GM12878 (cell line): ENCODE measurements around the gene MCCD1. TPM values are rescaled to one million over a fixed set of nuclear protein-coding genes. Genes with fewer than 3 reads are reported as not detected.

Experiments
- ATF7 ChIP-seq: fragments of 450-650 bp; IDR thresholded peaks from 2 replicates; pipeline ENCODE4 v1.6.1; 2016; ENCODE audit warnings: low read depth, mild to moderate bottlenecking
- BCLAF1 ChIP-seq: fragments of 450-650 bp; IDR thresholded peaks from 2 replicates; pipeline ENCODE4 v1.6.1; 2017; ENCODE audit warnings: antibody characterized with exemption, mild to moderate bottlenecking, moderate library complexity
- CEBPB ChIP-seq, 2 experiments: fragments of 150-350 bp in 1 of 2; IDR thresholded peaks; 2 replicates each; pipeline ENCODE4 v1.6.1; 2012 to 2014; ENCODE audit warnings: low read depth in 2 of 2, low read length in 2 of 2, borderline replicate concordance in 1 of 2, inconsistent platforms in 1 of 2
- CHD4 ChIP-seq: fragments of 200-600 bp; sonication (generic); IDR thresholded peaks from 2 replicates; pipeline ENCODE4 v1.6.1; 2016; ENCODE audit warnings: mild to moderate bottlenecking
- CREM ChIP-seq: IDR thresholded peaks from 2 replicates; pipeline ENCODE4 v1.6.1; 2014; ENCODE audit warnings: antibody characterized with exemption, low read depth
- NR2C1 ChIP-seq: fragments of 450-650 bp; IDR thresholded peaks from 2 replicates; pipeline ENCODE4 v1.6.1; 2017; ENCODE audit warnings: antibody characterized with exemption, mild to moderate bottlenecking, moderate library complexity
- NRF1 ChIP-seq: conservative IDR thresholded peaks from 2 replicates; pipeline ENCODE4 v1.6.1; 2011; ENCODE audit warnings: mild to moderate bottlenecking, low read depth, low read length, improper control_type of control experiment
- POLR2A ChIP-seq: IDR thresholded peaks from 2 replicates; pipeline ENCODE4 v1.6.1; 2011; ENCODE audit warnings: low read depth, mild to moderate bottlenecking, low read length
- PRDM15 ChIP-seq: fragments of 450-650 bp; formaldehyde crosslinking; IDR thresholded peaks from 2 replicates; pipeline ENCODE4 v1.4.0; 2020; ENCODE audit warnings: mild to moderate bottlenecking, moderate library complexity
- RAD21 ChIP-seq: IDR thresholded peaks from 2 replicates; pipeline ENCODE4 v1.6.1; 2011; ENCODE audit warnings: mild to moderate bottlenecking, low read depth, low read length, moderate library complexity; ENCODE audit not compliant: insufficient read depth
- STAT1 ChIP-seq: fragments of 450-650 bp; conservative IDR thresholded peaks from 2 replicates; pipeline ENCODE4 v1.6.1; 2014; ENCODE audit warnings: antibody characterized with exemption, mild to moderate bottlenecking
- SUPT20H ChIP-seq: IDR thresholded peaks from 2 replicates; pipeline ENCODE4 v1.6.1; 2011; ENCODE audit warnings: low read depth, mild to moderate bottlenecking, low read length, moderate library complexity, borderline replicate concordance; ENCODE audit not compliant: control insufficient read depth
- TCF12 ChIP-seq: IDR thresholded peaks from 2 replicates; pipeline ENCODE4 v1.6.1; 2011; ENCODE audit warnings: low read depth, mild to moderate bottlenecking, low read length
- TCF3 ChIP-seq: IDR thresholded peaks from 2 replicates; pipeline ENCODE4 v1.6.1; 2012; ENCODE audit warnings: low read depth, mild to moderate bottlenecking, low read length, borderline replicate concordance; ENCODE audit not compliant: insufficient read depth
- YY1 ChIP-seq: IDR thresholded peaks from 2 replicates; pipeline ENCODE4 v1.6.1; 2011; ENCODE audit warnings: low read depth, mild to moderate bottlenecking, low read length
- ZNF207 ChIP-seq: fragments of 450-650 bp; IDR thresholded peaks from 2 replicates; pipeline ENCODE4 v1.6.1; 2014; ENCODE audit warnings: antibody characterized with exemption, mild to moderate bottlenecking, borderline replicate concordance
- ZNF274 ChIP-seq: IDR thresholded peaks from one replicate; pipeline ENCODE4 v1.8.0; 2011; ENCODE audit not compliant: insufficient read length, insufficient read depth
- polyA plus RNA-seq, 11 experiments: library from polyadenylated mRNA; depleted of rRNA in 4 of 11; unstranded in 6 of 11; stranded (reverse) in 5 of 11; fragments of >200 nt; fragmentation: Nextera tagmentation in 4 of 11; fragmentation: Illumina TruSeq in 1 of 11; extraction: Ambion mirVana in 4 of 11; extraction: Trizol in 1 of 11; gene quantifications; 1 replicate in 1 of 11; 2 replicates in 10 of 11; pipeline versions ENCODE4 v1.2.1 to v1.2.3, GENCODE V29; 2011 to 2016; ENCODE audit warnings: inconsistent platforms in 2 of 11, missing spikeins in 2 of 11, low read depth in 1 of 11
- total RNA-seq, 4 experiments: library from RNA; depleted of rRNA in 3 of 4; stranded (reverse); fragments of >200 nt in 3 of 4; fragmentation: Illumina TruSeq in 1 of 4; extraction: Trizol in 1 of 4; gene quantifications; 2 replicates each; pipeline versions ENCODE4 v1.2.1 to v1.2.3, GENCODE V29; 2013 to 2021
- TF ChIP-seq, protein P1 (sequence below): fragments of 450-650 bp; IDR thresholded peaks from 2 replicates; pipeline ENCODE4 v1.6.1; 2017; ENCODE audit warnings: low read depth, mild to moderate bottlenecking, moderate library complexity
- TF ChIP-seq, protein P2 (sequence below): IDR thresholded peaks from 2 replicates; pipeline ENCODE4 v1.6.1; 2012; ENCODE audit warnings: low read depth, low read length, improper control_type of control experiment

MCCD1 gene
- total and polyA plus RNA-seq, 10 of the 15 experiments (the other 5 are each of a cell fraction or from before 2014, with no cell fraction given): not detected

DNA sequence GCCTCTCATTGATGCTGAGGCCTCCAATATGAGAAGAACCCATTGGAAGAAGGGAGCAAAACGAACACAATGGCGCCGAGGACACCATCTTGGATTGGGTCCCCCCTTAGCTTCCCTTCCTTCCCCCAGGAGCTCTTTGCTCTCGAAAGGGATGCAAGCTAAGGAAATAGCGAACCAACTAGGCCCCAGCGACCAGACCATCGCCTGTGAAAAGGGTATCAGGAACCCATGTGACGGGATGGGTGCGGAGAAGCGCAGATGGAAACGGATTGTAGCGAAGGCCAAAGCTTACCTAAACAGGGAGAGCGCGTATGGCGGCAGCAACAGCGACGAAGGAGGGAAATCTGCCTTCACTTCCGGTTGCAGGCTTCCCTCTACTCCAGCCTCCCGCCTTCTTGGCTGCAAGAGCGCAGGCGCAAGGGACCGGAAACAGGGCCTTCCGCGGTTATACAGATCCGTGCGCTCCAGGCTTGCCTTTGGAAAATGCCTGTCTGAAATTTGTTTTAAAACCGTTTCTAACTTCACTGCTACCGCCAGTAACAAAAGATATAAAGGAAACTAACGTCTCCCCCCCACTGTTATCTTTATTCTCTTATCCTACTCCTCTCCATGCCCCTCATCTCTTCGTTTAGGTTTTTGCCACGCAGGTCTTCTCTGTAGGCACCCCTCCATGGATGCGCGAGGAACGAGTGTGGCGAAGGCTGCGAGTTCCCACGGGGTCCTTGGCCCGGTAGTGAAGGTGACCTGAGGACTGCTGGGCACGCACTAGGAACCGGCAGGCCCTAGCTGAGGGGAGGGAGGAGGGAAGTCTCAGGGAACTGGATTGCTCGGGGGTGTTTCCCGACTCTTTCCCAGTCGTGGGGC, 13.1 kb downstream of the MCCD1 start, which contains the start of gene DDX39B (continued):
- TF ChIP-seq PRDM15 (CRISPR knock-in tag): no peak
- no peak for TF ChIP-seq CEBPB (IDR thresholded peaks at IDR 0.05; ENCODE audit: borderline replicate concordance in 1 of 2, low read depth in 2 of 2, low read length in 2 of 2)
- TF ChIP-seq TCF3: peak; percentile 62; the same call in 1 of the 2 replicates
- no peak for TF ChIP-seq BCLAF1
- TF ChIP-seq STAT1: peak; percentile 90; the same call in 1 of the 2 replicates
- peak; percentile 59; the same call in 1 of the 2 replicates for TF ChIP-seq TCF12
- peak; percentile 60; the same call in 1 of the 2 replicates for TF ChIP-seq ATF7
- TF ChIP-seq, protein P1, sequence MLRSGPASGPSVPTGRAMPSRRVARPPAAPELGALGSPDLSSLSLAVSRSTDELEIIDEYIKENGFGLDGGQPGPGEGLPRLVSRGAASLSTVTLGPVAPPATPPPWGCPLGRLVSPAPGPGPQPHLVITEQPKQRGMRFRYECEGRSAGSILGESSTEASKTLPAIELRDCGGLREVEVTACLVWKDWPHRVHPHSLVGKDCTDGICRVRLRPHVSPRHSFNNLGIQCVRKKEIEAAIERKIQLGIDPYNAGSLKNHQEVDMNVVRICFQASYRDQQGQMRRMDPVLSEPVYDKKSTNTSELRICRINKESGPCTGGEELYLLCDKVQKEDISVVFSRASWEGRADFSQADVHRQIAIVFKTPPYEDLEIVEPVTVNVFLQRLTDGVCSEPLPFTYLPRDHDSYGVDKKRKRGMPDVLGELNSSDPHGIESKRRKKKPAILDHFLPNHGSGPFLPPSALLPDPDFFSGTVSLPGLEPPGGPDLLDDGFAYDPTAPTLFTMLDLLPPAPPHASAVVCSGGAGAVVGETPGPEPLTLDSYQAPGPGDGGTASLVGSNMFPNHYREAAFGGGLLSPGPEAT: peak; percentile 94
- TF ChIP-seq, protein P2, sequence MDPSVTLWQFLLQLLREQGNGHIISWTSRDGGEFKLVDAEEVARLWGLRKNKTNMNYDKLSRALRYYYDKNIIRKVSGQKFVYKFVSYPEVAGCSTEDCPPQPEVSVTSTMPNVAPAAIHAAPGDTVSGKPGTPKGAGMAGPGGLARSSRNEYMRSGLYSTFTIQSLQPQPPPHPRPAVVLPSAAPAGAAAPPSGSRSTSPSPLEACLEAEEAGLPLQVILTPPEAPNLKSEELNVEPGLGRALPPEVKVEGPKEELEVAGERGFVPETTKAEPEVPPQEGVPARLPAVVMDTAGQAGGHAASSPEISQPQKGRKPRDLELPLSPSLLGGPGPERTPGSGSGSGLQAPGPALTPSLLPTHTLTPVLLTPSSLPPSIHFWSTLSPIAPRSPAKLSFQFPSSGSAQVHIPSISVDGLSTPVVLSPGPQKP: peak; percentile 99
- peak; percentile 79 for TF ChIP-seq NRF1
- peak; percentile 61 for TF ChIP-seq NR2C1
- TF ChIP-seq RAD21: no peak
- peak; percentile 96 for TF ChIP-seq POLR2A
- no peak for TF ChIP-seq ZNF274
- TF ChIP-seq CHD4: no peak
- peak; percentile 36 for TF ChIP-seq ZNF207
- TF ChIP-seq CREM: peak; percentile 61
- no peak for TF ChIP-seq SUPT20H
- peak; percentile 95 for TF ChIP-seq YY1
